ENCODE results near the gene VOPP1. TPM values are rescaled to one million over a fixed set of nuclear protein-coding genes. Genes with fewer than 3 reads are reported as not detected.
"Not testable (repeated sequence)": the region's sequence is repeated elsewhere in the genome, so short reads cannot be mapped to it uniquely, and the experiment has no call there.

VOPP1 gene
- total RNA-seq, 1 donor from 2014 or later = 138 TPM

DNA sequence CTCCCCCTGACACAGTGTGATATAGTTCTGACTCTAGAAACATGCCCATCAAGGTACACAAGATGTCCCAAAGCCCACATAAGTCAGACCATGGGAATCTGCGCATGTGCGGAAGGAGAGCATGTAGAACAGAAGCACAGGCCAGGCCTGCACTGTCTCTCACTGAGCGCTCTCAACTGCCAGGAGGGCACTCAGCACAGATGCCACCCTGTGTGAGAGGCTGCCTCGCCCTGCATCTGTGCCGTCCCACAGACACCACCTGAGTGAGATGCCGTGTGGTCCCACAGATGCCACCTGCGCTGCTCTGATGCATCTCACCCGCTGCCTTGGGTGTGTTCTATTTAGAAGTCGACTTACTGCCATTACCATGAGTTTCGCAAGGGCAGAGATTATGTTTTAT lies 98.4 kb downstream of the VOPP1 start:
- DNase-seq (ENCODE audit: extremely low read depth, low read depth, low spot score) = no peak

DNA sequence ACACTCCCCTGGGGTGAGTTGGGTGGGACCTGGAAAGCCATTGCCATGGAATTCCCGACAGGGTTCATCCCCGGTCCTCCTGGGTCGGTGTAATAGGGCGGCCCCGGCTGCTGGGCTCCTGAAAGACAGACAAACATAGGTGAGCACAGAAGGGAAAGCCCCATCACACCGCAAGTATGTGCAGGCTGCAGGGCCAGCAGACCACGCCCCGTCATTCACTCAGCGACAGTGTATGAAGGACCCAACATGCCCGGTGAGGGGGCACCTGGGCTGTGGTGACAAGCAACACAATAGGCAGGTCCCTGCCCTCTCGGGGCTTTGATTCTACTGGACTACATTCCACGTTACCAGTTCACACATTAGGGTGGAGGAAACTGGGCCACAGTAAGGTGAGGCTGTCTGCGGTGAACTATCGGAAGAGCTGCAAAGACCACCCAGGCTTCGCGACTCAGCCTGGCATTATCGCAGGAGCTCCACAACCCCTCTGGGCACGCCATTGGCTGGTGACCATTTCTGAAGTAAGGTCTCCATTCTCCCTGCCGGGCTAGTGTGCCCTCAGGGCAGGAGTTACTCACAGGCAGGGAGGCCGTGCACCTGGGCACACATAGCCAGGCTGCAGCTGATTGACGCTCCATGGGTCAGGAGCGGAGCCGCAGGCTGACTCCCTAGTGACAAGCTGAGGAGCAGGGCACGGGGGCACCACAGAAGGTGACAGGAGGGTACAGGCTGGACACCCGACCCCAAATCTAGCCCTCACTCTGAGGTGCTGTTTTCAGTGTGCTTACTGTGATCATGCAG lies 99.2 kb downstream of the VOPP1 start:
- no peak for DNase-seq (ENCODE audit: extremely low read depth, low read depth, low spot score)

DNA sequence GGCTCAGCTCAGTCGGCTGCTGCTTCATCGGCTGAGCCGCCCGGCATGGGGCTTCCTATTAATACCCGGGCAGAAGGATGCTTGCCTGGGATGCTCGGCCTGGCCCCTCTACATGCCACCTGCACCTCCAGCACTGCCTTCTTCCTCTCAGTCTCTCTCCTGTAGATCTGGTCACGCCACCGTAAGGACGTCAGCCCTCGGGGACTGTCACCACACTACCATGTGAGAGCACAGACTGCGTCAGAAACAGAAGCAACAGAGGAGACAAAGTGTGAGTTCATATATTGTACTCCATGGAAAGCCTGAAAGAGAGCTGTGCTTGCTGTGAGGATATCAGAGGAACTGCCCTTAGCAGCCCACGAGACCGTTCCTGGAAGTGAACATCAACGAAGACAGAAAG lies 99.9 kb downstream of the VOPP1 start:
- DNase-seq (ENCODE audit: extremely low read depth, low read depth, low spot score) = not testable (repeated sequence)

DNA sequence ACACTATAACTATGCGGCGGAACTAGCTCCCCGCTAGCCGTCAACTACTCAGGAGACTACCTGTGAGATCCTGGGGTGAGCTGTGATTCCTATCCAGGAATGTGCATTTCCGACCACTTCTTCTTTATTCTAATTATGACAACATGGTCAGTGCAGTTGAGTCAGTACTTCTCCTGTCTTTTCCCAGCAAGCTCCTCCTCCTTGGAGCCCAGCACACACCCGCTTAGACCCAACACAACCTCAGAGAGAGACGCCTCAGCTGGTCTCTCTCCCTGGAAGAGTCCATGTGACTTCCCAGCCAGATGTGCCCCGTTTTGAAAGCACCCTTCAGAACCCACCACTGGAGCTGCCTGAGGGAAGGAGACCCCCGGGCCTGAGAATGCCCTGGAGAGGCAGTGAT lies 100.7 kb downstream of the VOPP1 start:
- DNase-seq (ENCODE audit: extremely low read depth, low read depth, low spot score) = not testable (repeated sequence)

DNA sequence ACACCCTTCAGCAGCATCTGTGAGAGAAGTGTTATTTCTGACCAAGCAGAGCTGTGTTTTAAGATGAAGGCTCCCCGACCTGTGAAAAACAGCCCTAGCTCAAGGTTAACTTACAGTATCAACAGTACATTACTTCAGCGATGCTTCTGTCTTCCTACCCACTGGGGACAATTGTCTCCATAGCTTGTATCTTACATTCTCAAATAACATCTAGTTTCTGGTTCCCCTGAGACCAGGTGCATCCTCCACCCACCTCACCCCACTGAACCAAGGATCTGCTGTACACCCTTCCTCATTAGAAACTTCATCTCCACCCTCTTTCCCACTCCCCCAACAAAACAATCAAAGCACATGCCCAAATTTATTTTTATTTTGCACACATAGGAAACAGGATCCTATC lies 102.0 kb downstream of the VOPP1 start:
- DNase-seq (ENCODE audit: extremely low read depth, low read depth, low spot score) = no peak

DNA sequence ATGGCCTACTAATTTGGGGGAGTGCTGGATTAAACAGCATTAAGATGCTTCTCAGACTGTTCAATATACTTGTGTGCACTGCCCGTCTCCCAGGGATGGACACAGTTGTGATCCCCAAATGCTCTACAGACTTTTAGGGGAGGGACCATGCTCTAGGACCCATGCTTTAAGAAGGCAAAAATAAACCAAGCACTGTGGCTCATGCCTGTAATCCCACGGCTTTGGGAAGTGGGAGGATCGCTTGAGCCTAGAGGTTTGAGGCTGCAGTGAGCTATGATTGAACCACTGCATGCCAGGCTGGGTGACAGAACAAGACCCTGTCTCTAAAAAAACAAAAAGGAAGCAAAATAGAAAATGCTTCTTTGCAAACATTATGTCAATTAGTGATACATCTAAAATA lies 102.6 kb downstream of the VOPP1 start:
- no peak for DNase-seq (ENCODE audit: extremely low read depth, low read depth, low spot score)

DNA sequence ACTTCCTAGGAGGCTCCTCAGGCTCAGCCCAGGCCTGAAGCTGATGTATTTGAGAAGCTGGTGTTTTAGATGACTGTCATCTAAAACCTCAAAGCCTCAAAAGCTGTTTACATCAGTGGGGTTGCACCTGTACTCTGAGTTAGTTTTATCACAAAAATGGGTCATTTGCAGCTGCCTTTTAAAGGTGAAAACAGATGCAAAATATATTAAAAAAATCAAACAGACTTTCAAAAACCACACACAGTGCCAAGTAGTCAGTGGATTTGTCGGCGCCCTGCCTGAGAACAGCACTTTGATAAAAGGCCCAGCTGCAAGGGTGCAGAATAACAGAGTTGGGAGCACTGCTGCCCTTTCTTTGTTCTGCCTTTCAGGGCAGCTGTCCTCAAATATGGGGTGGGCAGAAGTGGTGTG lies 103.0 kb downstream of the VOPP1 start:
- DNase-seq (ENCODE audit: extremely low read depth, low read depth, low spot score) = no peak

DNA sequence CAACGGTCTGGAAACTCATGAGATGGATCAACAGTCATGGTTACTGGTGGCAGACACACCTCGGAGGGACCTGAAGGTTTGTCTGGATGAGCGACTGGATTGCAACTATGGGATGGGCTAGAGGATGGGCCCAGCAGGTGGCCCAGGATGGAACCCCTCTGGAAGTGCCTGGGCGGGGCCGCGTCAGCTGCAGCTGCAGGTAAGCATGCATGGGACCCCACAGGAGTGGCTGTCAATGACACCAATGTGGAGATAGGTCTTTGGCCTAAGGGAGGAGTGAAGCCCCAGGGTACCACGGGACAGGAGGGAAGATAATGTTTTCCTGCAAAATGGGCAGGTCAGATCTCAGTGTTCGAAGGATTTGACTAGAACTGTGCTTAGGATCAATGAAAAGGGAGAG lies 103.8 kb downstream of the VOPP1 start:
- no peak for DNase-seq (ENCODE audit: extremely low read depth, low read depth, low spot score)

DNA sequence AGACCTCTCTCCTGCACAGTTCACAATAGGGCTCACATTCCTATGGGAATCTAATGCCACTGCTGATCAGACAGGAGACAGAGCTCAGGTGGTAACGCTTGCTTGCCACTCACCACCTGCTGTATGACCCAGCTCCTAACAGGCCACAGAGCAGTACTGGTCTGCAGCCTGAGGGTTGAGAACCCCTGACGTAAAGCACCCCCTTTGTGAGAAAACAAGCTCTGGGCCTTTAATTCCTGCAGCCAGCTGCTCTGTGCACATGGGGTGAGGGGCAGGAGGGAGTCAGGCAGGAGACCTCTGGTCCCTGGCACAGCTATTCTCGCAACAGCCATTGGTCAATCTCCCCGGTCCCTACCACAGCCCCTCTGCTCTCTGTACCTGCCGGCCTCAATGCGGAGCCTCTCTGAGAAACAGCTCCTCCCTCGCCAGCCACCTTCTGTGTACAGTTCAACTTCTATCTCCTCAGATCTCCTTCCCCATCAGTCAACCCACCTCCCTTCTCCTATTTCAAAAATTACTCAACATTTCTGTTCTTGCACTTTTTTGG lies 105.2 kb downstream of the VOPP1 start:
- DNase-seq (ENCODE audit: extremely low read depth, low read depth, low spot score) = no peak

DNA sequence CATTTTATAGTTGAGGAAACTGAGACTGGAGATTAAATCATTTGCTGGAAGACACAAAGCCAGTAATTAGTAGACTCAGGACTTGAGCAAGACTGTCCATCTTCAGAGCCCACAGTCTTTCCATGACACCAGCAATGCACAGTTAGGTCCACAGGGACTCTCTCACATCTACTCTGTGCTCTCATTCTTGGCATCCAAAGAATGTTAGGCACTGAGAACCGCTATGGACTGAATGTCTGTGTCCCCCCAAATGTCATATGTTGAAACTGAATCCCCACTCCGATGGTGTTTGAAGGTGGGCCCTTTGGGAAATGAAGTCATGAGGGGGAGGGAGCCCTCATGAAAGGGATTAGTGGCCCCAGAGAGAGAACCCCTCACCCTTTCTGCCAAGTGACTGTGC lies 106.6 kb downstream of the VOPP1 start:
- DNase-seq (ENCODE audit: extremely low read depth, low read depth, low spot score) = no peak

DNA sequence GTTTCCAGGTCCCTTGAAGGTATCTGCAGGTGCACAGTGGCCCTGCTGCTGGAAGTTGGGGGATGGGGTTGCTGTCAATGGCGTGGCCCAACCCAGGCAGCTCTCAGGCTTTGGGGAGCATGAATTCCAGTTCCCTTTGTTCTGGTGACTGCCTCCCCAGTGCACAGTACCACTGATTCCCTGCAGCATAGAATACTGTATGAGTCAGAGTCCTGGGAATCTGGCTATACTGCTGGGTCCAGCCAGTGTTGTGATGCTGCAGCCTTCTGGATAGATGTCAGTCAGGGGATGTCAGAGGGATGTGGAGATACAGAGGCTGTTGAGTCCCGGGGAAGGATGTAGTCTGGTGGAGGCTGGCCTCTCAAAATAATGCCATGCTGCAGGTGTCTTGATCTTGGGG lies 107.9 kb downstream of the VOPP1 start:
- DNase-seq (ENCODE audit: extremely low read depth, low read depth, low spot score) = no peak

DNA sequence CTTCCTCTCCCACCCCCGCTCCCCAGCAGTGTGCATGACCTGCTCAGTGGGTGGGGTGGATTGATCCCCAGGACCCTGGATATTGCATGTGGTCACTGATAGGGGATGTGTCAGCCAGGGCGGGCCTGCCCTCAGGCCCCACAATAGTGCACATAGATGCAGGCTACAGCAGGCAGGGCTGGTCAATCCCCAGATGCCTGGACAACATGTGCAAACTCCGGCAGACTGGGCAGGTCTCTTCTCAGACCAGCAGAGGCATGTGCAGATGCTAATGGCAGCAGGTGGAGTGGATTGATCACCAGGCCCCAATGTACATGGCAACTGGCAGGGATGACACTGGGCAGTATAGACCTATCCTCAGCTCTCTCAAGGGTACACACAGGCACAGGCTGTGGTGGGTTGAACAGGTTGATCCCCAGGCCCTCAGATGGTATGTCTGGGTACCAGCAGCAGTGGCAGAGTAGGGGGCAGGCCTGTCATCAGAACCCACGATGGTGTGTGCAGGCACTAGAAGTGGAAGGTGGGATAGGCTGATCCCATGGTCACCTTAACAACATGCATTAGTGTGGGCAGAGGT lies 108.5 kb downstream of the VOPP1 start:
- DNase-seq (ENCODE audit: extremely low read depth, low read depth, low spot score) = no peak

DNA sequence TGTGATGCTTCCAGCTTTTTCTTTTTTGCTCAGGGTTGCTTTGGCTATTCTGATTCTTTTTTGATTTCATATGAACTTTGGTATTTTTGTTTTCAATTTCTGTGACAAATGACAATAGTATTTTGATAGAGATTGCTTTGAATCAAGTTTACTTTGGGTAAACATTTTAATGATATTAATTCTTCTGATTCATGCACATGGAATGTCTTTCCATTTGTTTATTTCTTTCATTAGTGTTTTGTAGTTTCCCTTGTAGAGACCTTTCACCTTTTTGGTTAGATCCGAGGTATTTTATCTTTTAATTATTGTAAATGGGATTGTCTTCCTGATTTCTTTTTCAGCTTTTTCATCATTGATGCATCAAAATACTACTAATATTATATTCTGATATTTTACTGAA lies 114.0 kb downstream of the VOPP1 start:
- no peak for DNase-seq (ENCODE audit: extremely low read depth, low read depth, low spot score)

DNA sequence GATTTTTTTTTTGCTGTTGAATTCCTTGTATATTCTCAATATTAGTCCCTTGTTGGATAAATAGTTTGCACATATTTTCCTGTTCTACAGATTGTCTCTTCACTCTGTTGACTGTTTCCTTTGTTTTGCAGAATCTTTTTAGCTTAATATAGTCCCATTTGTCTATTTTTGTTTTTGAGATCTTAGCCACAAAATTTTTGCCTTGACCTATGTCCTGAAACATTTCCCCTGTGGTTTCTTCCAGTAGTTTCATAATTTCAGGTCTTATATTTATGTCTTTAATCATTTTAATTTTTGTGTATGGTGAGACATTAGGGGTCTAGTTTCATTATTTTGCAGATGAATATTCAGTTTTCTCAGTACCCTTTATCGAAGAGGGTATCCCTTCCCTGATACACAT lies 114.5 kb downstream of the VOPP1 start:
- no peak for DNase-seq (ENCODE audit: extremely low read depth, low read depth, low spot score)

DNA sequence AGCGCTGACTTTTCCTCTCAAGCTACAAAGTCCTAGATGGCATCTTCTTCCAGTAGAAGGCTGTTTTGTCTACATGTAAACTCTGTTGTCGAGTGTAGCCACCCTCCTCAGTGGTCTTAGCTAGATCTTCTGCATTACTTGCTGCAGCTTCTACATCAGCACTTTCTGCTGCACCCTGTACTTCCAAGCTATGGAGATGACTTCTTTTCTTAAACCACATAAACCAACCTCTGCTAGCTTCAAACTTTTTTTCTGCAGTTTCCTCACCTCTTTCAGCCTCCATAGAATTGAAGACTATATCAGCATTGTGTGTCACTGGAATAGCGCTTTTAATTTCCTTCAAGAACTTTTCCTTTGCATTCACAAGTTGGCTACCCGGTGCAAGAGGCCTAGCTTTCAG lies 119.3 kb downstream of the VOPP1 start:
- DNase-seq (ENCODE audit: extremely low read depth, low read depth, low spot score) = no peak

DNA sequence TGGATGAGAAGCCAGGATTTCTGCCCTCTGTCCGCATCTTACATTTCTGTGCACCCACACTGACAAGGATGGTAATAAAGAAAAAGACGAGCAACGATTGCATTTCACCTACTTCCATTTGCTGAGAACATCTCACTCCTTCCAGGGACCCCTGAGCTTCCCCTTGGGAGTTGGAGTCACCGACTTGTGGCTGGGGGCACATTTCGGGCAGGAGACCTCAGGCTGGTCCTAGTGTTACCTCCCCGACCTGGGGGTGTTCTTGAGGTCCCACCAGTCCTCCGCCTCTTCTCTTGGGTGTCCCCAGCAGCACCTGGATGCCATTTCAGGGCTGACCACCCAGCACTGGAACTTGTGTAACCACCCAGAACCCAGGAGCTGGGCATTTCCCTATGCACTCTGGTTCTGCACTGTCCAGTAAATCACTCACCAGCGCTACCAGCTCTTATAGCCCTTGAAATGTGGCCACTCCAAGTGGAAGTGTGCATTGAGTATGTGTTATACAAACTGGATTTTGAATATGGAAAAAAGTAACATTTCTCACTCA lies 122.2 kb downstream of the VOPP1 start:
- DNase-seq (ENCODE audit: extremely low read depth, low read depth, low spot score) = no peak

DNA sequence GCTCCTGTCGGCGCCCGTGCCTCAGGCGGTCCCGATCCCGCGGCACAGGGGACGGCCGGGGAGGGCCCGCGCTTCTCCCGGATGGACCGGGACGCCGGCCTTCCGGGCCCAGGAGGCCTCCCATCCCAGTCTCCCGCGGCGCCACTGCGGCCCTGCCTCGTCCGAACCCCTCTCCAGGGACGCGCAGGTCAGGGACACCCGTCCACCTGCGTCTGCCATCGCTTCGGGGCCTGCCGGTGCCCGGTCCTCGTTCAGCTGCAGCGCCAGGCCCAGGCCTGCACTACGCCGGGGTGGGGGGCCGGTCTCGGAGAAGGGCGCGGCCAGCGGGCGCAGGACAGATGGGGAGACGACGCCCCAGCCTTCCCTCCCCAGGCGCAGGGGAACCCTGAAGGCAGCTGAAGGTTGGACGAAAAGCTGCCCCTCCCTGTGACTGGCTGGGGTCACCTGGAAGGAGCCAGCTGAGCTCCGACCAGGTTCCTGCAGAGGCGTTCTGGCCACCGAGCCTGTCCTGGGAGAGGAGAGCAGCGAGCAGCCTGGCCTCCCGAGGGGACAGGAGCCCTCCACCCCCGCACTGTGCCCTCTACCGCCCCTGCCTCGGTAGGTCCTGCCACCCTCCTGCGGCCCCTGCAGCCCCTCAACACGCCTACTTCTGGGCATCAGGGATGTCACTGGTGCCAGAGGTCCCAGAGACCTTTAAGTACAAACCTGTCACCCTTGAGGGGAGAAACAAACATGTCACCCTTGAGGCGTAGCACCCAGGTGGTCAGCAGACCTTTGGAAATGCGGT lies 122.9 kb downstream of the VOPP1 start:
- DNase-seq (ENCODE audit: extremely low read depth, low read depth, low spot score) = no peak

DNA sequence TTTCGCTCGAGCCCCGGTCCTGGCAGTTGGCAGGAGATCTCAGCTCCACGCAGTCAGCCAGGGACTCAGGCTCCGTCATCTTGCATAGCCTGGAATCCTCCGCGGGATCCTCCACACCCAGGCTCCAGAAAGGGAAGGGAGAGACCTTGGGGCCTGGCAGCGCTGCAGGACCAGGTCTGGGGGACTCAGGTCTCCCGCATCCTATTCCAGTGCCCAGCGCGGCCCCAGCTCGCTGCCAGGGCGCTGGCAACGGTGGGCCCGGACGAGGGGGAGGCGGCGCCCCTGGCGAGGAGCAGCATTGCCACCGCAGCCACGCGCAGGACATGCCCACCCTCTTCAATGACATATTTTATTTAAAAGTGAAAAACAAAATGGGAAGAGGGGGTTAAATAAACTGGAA lies 123.8 kb downstream of the VOPP1 start:
- no peak for DNase-seq (ENCODE audit: extremely low read depth, low read depth, low spot score)

DNA sequence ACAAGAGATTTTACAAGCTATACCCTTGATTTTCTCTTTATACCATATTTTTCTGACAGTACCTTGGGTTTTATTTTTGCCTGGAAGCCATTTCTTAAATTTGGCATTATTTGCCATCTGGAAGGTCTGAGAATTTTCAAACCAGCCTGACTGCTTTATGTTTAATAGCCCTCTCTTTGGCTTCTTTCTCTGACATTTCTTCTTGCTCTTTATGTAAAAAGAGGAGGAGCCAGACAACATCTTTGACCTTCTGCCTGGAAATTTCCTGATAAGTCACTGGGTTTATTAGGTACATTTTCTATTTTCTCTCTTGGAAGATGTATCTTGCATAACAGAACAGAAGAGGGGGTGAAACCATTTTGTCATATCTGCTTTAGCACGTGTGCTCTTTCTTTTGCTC lies 127.5 kb downstream of the VOPP1 start:
- no peak for DNase-seq (ENCODE audit: extremely low read depth, low read depth, low spot score)

DNA sequence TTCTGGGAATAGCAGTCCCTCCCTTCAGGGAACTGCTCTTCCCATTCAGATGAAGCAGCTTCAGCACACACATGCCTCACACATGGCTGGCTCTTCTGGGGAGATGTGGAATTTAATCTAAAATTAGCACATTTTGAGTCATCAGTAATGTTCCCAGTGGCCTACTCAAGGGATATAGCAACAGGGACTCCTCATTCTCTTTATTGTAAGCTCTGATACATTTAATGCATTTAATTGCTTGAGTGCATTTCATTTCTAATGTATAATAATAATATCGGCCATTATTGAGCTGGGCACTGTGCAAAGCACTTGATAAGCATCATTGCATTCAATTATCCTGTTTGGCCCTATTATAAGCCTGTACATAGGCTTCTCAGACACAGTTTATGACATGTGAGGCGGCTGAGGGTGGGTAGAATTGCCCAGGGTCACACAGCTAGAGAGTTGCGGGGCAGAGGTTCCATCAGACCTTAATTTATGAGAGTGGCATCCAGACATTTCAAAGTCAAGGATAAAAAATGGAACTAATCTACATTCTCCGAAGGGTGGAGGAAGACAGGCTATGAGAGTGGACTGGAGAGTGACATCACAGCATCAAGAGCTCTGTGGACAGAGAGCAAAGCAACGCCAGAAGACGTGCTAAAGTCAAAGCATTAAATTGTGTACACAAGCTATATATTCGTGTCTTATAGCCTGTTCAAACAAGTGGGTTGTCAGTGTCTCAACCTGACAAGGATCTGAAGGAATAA lies 130.4 kb downstream of the VOPP1 start:
- DNase-seq (ENCODE audit: extremely low read depth, low read depth, low spot score) = no peak

DNA sequence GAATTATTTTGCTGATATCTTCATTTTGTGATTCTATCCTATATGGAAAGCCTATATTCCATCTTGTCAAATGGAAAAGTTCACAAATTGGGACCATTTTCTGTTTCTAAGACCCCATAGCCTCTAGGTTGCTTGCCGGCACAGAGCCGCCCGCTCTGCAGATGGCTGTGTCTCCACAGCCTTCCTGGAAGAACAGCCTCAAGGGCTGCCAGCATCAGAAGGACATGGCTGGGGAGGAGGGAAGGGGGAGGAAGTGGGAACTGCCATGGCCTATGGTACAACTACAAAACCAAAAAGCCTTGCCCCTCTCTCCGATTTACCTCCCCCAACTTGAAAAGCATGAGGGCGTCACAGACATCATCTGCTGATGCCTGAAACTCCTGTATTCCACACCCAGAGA lies 131.3 kb downstream of the VOPP1 start:
- DNase-seq (ENCODE audit: extremely low read depth, low read depth, low spot score) = no peak

Data from glomerular endothelial cell (primary cell).